Gastroesophageal sphincter (tissue), 4 donors: ENCODE data around the gene CSF3R. TPM values are rescaled to one million over a fixed set of nuclear protein-coding genes. Genes with fewer than 3 reads are reported as not detected.

Source experiments
- ATAC-seq: fragments of 150-250 bp; one replicate; pipeline ENCODE4 v1.9.1; 2016; ENCODE audit warnings: mild to moderate bottlenecking, moderate library complexity
- H3K27ac ChIP-seq, 4 donors: fragments of 200-600 bp; sonication (generic) in 3 of 4; 1 replicate in 3 of 4; 2 replicates in 1 of 4; pipeline ENCODE4 v1.5.1; 2016 to 2019
- H3K27me3 ChIP-seq: fragments of 200-600 bp; sonication (generic); one replicate; pipeline ENCODE4 v1.5.1; 2019
- H3K36me3 ChIP-seq, 2 donors: fragments of 200-600 bp; sonication (generic); one replicate each; pipeline ENCODE4 v1.5.1; 2019; ENCODE audit warnings: control low read depth in 1 of 2
- H3K4me1 ChIP-seq, 3 donors: fragments of 200-600 bp; sonication (generic); 1 replicate in 2 of 3; 2 replicates in 1 of 3; pipeline ENCODE4 v1.5.1; 2016 to 2019; ENCODE audit warnings: control low read depth in 2 of 3
- H3K4me3 ChIP-seq, 2 donors: fragments of 200-600 bp; sonication (generic); one replicate each; pipeline ENCODE4 v1.5.1; 2019; ENCODE audit warnings: mild to moderate bottlenecking in 1 of 2, moderate library complexity in 1 of 2
- H3K9me3 ChIP-seq, 3 donors: fragments of 200-600 bp; sonication (generic); one replicate each; pipeline ENCODE4 v1.5.1; 2017 to 2019; ENCODE audit warnings: control low read depth in 2 of 3
- CTCF ChIP-seq, 4 experiments: fragments of 200-600 bp in 2 of 4; fragments of 450-650 bp in 2 of 4; sonication (generic) in 1 of 4; IDR thresholded peaks; one replicate each; pipeline ENCODE4 v1.5.1; 2017 to 2019; ENCODE audit warnings: antibody characterized with exemption in 4 of 4, mild to moderate bottlenecking in 2 of 4, moderate library complexity in 2 of 4
- EP300 ChIP-seq: sonication (generic); formaldehyde crosslinking; IDR thresholded peaks from one replicate; pipeline ENCODE4 v1.6.1; 2017; ENCODE audit warnings: antibody characterized with exemption, mild to moderate bottlenecking
- POLR2A ChIP-seq, 2 donors: fragments of 450-650 bp; IDR thresholded peaks; one replicate each; pipeline ENCODE4 v1.6.1; 2017; ENCODE audit warnings: antibody characterized with exemption in 2 of 2, mild to moderate bottlenecking in 2 of 2, moderate library complexity in 1 of 2
- POLR2AphosphoS5 ChIP-seq: sonication (generic); formaldehyde crosslinking; IDR thresholded peaks from one replicate; pipeline ENCODE4 v1.6.1; 2017; ENCODE audit warnings: antibody characterized with exemption
- WGBS, 2 donors: methylation state at CpG; one replicate each; pipeline ENCODE4 v1.1.5; 2018; ENCODE audit warnings: low coverage in 1 of 2; 5-methylcytosine and 5-hydroxymethylcytosine counted together
- small RNA-seq, 4 donors: library from RNA; depleted of rRNA; stranded (forward); fragments of <200 nt; gene quantifications; one replicate each; pipeline ENCODE3, GENCODE V24; 2016
- total RNA-seq, 4 donors: library from RNA; depleted of rRNA; stranded (reverse); fragments of >200 nt; gene quantifications; one replicate each; pipeline ENCODE4 v1.1.0, GENCODE V29; 2016

The CSF3R gene
- total RNA-seq, 4 donors from 2014 or later: 2.7 to 26.8 (median 10.1) TPM

GRCh38 chr1:36417931-36418330 is 64.8 kb downstream of the CSF3R start:
- Histone ChIP-seq H3K36me3 (peaks cover 0 to 36% of the 10 kb centered on the region in 2 donors), H3K4me3 (no peak overlapping the region), H3K4me1 (peaks cover 0 to 15% (median 4%) of the 10 kb centered on the region in 3 donors), H3K27ac (no peak overlapping the region), H3K9me3 (no peaks in the 10 kb centered on the region), H3K27me3 (no peaks in the 10 kb centered on the region)
- ATAC-seq: no peak
- 69 to 87% methylated on average over 1 to 3 of the region's 9 CpGs for WGBS, 2 donors
- TF ChIP-seq CTCF (IDR thresholded peaks at IDR 0.05) (no peak), EP300 (no peak), POLR2AphosphoS5 (no peak), POLR2A (IDR thresholded peaks at IDR 0.05) (no peak)

Small RNAs within 50 kb of the gene (small RNA-seq; reads per million reads assigned to genes)
- gene SNORA63C: 2.2 to 7.6 (median 4.9) reads per million in 4 donors

Other genes starting within 250 kb of the CSF3R start
- gene SH3D21, start 176.5 kb downstream of the CSF3R start, total RNA-seq: 1 to 10 TPM in 2 of 4 donors, under 1 TPM in 1, not detected in 1; 0.27 to 1.4 (median 1.3) TPM
- 10 to 100 TPM; 42.0 to 68.7 (median 53.7) TPM for gene EVA1B, start 159.3 kb downstream of the CSF3R start, total RNA-seq
- 100 to 1,000 TPM in 1 of 4 donors, 10 to 100 TPM in 3; 39.2 to 127 (median 68.6) TPM for gene STK40, start 97.0 kb downstream of the CSF3R start, total RNA-seq
- gene LSM10, start 85.0 kb downstream of the CSF3R start, total RNA-seq: 10 to 100 TPM; 39.5 to 50.2 (median 47.3) TPM
- 10 to 100 TPM in 2 of 4 donors, 1 to 10 TPM in 2; 6.5 to 13.9 (median 10.0) TPM for gene OSCP1, start 32.5 kb downstream of the CSF3R start, total RNA-seq
- gene MRPS15, start 18.5 kb downstream of the CSF3R start, total RNA-seq: 10 to 100 TPM; 52.6 to 68.5 (median 61.3) TPM